ENCODE data around the gene SCO2.
"Not testable (repeated sequence)": the region's sequence is repeated elsewhere in the genome, so short reads cannot be mapped to it uniquely, and the experiment has no call there.

The SCO2 gene

DNA sequence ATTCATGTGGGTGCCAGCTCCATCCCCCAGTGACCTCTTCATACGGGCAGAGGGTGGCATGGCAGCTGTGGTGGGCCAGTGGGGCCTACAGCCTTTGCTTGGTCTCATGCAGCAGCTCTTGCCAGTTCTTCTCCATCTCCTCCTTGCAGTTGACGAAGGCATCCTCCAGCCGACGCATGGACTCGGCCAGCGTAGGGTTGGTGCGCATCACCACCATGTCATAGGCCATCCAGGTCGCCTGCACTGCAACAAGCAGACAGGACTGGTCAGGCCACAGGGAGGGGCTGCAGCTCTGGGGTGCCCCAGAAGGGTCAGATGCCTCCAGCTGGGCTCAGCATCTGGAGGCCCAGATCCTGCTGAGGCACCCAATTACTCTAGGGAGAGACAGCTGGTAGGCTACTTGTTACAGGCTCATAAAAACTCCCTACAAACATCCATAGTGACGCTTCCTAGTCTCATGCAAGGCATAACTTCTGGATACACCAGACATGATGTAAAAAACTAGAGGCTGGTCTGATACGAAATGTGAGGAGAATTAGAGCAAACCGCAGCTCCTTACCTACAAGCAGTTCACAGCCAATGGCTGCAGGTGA, 25.9 kb upstream of the SCO2 start:
- no peak for DNase-seq (ENCODE audit: low spot score)

DNA sequence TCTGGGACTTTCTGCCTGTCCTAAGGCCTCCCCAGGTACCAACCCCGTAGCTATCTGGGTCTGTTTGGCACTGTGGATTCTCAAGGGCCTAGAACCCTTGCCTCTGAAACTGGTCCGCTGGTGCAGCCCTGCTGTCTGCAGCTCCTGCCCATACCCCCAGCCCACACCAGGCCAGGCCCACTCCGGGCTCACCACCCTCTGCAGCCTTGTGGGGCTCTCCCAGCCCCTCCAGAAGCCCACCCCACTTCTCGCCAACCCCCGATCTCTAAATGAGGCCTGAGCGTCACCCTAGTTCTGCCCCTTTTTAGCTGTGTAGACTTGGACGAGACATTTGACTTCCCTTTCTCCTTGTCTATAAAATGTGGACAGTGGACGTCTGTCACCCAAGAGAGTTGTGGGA, 25.0 kb upstream of the SCO2 start:
- DNase-seq (ENCODE audit: low spot score): no peak

DNA sequence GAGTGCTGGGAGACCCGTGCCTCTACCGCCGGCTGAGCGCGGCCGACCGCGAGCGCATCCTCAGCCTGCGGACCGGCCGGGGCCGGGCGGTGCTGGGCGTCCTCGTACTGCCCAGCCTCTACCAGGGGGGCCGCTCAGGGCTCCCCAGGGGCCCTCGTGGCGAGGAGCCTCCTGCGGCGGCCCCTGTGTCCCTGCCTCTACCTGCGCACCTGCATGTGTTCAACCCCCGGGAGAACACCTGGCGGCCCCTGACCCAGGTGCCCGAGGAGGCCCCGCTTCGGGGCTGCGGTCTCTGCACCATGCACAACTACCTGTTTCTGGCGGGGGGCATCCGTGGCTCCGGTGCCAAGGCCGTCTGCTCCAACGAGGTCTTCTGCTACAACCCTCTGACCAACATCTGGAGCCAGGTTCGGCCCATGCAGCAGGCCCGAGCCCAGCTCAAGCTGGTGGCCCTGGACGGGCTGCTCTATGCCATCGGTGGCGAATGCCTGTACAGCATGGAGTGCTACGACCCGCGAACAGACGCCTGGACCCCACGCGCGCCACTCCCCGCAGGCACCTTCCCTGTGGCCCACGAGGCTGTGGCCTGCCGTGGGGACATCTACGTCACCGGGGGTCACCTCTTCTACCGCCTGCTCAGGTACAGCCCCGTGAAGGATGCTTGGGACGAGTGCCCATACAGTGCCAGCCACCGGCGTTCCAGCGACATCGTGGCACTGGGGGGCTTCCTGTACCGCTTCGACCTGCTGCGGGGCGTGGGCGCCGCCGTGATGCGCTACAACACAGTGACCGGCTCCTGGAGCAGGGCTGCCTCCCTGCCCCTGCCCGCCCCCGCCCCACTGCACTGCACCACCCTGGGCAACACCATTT, 23.8 kb upstream of the SCO2 start:
- peak; percentile 46 for DNase-seq (ENCODE audit: low spot score)

DNA sequence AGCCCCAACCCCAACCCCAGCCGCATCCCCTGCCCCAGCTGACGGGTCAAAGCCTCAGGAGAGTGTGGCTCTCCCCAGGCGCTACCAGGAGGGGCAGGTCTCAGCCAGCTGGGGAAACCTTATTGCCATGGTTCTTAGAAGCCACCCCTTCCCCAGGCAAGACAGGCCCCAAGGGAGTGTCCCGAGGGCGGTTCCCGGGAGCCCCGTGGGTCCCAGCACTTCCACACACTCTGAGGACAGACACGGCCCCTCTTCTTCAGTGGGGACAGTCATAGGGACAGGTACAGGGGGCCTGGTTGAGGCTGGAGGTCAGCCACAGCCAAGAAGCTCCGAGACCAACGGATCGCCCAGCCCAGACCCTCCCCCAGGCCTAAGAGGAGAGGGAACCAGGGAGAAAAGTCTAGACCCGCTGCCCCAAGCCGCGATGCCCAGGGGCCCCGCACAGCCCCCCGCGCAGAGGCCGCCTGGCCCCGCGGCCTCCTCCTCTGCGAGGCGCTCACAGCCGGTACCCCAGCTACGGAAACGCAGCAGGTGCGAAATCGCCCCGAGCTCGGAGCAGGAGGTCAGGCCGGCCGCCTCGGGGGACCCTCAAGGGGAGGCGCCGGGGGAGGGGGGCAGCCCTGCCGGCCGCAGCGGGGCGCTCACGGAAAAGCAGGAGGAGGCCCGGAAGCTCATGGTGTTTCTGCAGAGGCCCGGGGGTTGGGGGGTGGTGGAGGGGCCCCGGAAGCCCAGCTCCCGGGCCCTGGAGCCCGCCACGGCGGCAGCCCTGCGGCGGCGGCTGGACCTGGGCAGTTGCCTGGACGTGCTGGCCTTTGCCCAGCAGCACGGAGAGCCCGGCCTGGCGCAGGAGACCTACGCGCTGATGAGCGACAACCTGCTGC, 22.9 kb upstream of the SCO2 start:
- DNase-seq (ENCODE audit: low spot score): no peak

DNA sequence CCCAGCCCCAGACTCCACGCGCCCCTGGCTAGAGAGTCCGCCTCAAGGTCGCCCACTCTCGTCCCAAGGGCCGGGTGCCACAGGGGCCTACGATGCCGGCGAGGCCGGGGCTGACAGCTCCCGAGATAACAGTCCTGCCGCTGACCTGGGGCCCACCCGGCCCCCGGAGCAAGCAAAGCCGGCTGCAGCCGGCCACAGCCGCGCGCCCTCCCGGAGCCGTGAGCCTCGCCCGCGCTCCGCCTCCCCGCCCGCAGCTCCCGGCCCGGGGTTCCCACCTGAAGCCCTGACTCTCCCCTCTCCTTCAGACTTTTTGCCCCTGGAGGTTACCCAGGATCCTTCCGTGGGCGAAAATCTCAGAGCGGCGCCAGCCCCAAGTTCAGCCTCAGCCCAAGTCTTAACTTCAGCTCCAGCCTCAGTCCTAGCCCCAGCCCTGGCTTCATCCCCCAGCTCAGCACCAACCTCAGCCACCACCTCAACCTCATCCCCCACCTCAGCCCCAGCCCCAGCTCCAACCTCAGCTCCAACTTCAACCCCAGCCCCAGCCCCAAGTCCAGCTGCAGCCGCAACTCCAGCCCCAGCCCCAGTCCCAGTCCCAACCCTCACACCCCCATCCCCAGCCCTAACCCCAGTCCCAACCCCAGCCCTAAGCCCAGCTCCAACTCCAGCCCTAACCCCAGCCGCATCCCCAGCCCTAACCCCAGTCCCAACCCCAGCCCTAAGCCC, 22.0 kb upstream of the SCO2 start:
- no peak for DNase-seq (ENCODE audit: low spot score)

DNA sequence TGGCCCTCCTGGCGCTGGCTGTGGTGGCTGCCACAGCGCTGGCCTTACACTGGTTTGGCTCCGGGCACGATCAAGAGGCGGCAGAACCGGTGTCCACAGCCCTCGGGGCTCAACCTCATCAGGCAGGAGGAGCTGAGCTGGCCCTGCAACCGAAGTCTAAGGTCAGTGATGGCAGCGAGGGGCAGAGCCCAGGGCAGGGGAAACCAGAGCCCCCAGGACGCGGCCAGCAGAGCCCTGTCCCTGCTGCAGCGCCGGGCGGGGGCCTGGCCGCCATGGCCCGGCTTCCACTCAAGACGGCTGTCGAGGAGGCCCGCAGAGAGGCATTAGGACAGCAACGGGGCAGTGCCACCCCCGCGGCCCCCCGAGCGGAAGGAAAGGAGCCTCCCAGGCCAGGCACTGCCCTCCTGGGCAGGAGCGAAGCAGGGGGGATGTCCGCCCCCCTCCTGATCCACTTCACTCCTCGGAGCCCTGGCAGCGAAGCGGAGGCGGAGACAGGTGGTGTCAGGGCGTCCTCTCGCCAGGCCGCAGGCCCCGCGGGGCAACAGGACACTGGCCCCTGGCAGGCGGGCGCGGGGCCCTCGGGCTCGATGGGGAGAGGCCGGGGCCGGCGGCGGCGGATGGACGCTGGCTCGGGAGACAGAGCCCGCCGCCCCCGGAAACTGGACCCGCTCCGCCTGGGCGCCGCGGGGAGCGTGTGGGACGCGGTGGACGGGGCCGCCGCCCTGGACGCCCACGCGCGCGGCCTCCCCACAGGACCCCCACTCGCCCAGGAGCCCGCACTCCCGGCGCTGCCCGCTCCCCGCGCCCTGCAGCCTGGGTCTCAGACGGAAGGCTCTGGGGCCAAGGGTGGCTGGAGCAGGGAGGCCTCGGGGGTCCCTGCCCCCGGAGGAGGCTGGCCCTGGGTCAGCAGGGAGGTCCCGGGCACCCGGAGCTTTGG, 21.2 kb upstream of the SCO2 start:
- no peak for DNase-seq (ENCODE audit: low spot score)

DNA sequence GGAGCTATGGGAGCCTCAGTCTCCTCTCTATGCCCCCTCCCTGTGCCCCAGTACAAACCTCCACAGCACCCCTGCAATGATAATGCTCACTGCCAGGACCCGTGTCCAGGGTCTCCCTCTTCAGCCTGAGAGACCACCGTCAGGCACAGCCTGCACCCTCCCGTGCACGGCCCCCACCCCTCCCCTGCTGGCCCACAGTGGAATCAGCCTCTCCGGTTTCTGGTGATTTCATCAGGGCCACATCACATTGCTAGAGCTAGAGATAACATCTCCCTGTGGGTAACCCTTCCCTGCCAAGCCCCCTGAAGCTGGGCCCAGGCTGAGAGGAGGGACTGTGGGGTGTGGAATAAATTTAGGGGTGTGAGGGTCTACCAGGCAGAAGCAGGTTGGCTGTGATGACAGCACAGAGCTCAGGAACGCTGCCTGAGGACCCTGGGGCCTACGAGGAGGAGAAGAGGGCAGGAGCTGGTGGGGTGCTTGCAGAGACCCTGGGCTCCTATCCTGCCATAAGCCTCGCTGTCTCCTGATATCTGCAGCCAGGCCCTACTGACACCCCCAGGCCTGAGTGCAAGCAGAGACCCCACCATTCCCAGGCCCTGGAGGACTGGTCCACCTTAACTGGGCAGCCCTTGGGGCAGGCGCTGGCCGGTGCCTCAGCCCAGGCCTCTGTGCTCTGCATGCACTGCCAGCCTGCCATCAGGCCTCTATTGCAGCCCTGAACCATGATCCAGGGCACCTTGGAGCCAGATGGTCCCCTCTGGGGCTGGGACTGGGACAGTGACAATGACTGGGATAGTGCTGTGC, 20.3 kb upstream of the SCO2 start, which contains the start of gene KLHDC7B:
Gene KLHDC7B, plus strand, starts transcription at position 378 of the 804 bp plus-strand sequence. Its CDS starts 345 bp downstream, at position 723.
- DNase-seq (ENCODE audit: low spot score): no peak

DNA sequence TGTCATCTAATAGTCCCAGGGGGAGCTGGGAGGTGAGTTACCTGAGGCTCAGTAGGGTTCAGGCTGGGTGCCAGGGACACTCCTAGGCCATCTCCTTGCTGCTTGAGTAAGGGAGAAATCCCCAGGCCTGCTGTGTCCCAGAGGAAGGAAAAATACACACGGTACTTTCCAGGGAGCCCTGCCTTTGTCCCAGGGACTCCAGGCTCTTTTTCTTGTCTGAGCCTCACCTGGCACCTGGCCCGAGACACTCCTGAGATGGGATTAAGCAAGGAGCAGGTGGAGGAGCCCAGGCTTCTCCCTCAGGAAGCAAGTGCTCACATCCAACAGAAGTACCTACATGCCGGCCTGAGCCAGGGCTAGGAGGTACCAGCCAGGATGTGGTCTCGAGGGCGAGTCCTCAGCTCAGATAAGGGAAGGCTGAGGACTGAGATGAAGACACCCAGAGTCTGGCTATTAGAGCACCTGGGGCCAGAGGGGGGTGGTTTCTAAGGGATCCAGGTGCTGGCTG, 19.4 kb upstream of the SCO2 start:
- no peak for DNase-seq (ENCODE audit: low spot score)

DNA sequence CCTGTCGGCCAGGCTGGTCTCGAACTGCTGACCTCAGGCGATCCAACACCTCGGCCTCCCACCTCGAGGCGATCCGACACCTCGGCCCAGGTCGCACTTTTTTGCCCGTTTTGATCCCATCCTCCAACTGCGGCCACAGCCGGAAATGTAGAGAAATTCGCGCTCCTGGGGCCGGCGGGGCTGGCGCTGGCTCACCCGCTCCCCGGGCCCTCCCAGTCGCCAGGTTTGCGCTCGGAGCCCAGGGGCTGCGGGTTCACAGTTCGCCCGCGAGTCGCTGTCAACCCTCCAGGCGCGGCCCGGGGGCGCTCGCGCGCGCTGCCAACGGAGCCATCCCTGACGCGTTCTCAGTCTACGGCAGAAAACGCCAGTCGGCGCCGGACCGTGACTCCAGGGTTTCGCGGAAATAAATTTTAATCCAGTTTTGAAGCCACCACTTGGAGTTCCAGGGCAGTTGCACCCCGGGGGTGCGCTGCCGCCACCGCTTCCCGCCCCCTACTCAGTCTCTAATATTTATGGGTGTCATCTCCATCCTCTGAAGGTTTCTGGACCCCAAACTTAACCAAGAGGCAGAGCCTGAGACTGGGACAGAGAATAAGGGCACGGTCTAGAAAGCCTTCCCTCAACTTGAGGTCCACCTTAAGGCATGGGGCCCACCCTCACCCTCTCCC, 18.8 kb upstream of the SCO2 start:
- peak; percentile 91 for DNase-seq (ENCODE audit: low spot score)

DNA sequence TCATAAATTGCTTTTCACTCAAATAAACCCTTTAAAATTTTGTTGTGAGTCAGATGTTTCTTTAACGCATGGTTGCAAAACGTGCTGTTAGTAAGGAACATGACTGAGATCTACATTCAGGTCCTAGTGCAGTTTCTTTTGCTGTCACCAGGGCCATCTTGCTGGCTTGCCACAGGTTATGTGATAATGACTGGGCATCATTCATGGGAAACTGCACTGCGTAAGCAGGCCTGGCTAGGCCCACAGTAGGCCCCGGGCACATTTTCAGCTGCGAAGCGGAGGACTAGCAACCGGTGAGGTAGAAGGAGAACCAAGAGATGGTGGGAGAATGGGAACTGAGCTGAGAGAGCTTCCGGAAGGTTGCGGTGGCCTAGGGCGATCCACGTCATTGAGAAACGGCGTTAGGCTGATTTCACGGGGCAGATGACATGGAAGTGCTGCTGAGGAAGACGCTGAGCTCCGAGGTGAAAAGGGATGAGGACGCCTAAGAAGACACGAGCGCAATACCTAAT, 17.1 kb upstream of the SCO2 start:
- DNase-seq (ENCODE audit: low spot score): no peak

DNA sequence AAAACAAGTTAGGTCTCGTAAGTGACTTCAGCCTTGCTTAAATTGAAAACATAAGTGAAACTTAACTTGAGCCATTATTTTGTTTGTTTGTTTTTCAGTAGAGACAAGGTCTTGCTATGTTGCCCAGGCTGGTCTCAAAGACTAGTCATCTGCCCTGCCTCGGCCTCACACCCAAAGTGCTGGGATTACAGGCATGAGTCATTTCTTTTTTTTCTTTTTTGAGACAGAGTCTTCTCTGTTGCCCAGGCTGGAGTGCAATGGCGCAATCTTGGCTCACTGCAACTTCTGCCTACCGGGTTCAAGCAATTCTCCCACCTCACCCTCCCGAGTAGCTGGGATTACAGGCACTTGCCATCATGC, 16.2 kb upstream of the SCO2 start:
- DNase-seq (ENCODE audit: low spot score): not testable (repeated sequence)

DNA sequence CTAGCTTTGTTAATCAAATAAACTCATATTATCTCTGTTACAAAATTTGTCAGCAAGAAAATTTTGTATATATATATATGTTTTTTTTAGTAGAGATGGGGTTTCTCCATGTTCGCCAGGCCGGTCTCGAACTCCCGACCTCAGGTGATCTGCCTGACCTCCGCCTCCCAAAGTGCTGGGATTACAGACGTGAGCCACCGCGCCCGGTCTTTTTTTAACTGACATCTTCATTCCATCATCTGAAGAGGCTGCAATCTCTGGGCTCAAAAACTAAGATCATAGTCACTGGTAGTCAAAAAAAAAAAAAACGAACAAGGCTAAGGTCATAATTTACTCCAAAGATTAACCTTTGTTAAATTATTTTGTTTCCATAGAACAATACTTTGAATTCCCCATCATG, 15.0 kb upstream of the SCO2 start:
- no peak for DNase-seq (ENCODE audit: low spot score)

DNA sequence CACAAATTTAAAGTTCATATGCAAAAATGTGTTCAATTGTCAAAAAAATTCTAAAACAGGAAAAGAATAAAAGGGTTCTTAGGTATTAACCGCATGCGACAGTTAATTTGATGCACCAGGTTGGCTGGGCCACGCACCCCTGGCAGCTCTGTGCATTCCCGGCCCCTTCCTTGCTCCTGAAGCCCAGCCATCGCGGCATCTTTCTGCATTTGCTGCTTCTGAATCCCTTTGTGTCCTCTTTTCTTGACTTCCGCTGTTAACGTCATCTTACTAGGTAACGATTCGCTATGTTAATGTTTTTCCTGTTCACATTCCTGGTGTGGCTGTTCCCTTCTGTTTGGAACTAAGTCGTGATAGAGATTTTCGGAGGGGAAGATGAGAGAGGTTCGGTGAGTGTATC, 12.4 kb upstream of the SCO2 start:
- DNase-seq (ENCODE audit: low spot score): no peak

DNA sequence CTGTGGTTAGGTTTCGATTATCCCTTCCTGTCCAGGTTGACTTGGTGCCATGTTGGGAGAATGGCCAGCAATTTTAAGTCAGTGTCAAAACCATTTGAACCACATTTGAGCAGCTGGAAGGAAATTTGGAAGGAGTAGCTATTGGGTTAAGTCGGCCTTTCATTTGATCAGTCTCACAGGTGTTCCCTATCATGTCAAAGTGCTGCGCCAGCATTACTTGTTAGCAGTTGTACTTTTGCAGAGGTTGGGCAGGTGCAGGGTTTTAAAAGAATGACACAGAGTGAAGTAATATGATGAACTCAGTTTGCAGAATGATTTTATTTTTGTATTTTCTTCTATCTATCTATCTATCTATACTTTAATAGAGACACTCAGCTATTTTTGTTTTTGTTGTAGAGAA, 10.8 kb upstream of the SCO2 start:
- no peak for DNase-seq (ENCODE audit: low spot score)

DNA sequence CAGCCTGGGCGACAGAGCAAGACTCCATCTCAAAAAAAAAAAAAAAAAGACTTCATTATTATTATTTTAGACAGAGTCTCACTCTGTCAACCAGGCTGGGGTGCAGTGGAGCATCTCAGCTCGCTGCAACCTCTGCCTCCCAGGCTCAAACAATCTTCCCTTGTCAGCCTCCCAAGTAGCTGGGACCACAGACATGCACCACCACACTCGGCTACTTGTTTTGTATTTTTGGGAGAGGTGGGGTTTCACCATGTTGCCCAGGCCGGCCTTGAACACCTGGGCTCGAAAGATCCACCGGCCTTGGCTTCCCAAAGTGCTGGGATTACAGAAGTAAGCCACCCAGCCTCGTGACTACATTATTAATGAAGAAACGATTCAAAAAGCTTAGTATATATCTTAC, 9.7 kb upstream of the SCO2 start:
- DNase-seq (ENCODE audit: low spot score): no peak

DNA sequence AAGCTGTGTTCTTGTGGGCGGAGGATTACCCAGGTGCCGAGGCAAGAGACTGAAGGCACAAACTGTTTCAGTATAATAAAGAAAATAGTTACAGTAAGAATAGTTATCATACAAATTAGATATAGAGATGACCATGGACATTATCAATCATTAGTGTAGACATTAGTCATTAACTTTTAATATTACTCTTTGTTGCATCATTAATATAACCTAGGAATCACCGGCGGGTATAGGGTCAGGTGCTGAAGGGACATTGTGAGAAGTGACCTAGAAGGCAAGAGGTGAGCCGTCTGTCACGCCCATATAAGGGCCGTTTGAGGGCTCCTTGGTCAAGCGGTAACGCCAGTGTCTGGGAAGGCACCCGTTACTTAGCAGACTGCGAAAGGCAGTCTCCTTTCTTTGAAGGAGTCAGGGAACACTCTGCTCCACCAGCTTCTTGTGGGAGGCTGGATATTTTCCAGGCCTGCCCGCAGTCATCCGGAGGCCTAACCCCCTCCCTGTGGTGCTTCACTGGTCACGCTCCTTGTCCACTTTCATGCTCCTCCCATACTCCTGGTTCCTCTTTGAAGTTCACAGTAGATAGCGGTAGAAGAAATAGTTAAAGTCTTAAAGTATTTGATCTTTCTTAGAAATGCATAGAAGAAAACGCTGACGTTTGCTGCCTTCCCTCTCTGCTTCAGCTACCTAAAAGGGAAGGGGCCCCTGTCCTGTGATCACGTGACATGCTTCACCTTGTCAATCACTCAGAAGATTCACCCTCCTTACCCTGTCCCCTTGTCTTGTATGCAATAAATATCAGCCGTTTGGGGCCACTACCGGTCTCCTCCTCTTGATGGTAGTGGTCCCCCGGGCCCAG, 8.7 kb upstream of the SCO2 start:
- DNase-seq (ENCODE audit: low spot score): not testable (repeated sequence)

DNA sequence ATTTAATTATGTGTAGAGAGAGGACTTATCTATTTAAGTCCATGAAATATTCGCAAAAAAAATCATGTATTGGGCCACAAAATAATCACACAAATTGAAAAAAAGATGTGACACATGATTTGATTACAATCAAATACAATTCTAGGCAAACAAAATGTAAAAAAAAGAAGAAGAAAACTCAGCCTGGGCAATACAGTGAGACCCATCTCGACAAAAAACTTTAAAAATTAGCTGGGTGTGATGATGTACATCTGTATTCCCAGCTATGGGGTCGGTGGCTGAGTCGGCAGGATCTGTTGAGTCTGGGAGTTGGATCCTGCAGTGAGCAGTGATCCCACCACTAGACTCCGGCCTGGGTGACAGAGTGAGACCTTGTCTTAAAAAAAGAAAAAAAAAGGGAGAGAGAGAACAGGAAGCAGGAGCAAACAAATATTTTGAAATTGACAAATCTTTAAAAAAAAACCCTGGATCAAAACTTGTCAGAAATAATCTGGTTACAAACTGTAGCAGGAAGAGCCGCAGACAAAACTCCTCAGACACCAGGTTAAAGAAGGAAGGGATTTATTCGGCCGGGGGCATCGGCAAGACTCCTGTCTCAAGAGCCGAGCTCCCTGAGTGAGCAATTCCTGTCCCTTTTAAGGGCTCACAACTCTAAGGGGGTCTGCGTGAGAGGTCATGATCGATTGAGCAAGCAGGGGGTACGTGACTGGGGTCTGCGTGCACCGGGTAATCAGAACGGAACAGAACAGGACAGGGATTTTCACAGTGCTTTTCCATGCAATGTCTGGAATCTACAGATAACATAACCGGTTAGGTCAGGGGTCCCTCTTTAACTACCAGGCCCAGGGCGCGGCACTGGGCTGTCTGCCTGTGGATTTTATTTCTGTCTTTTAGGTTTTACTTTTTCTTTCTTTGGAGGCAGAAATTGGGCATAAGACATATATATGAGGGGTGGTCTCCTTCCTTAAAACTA, 7.7 kb upstream of the SCO2 start:
- DNase-seq (ENCODE audit: low spot score): no peak

Data from ecto neural progenitor cell (in vitro differentiated cells).